Breast epithelium (tissue), 3 donors: ENCODE measurements around the gene CHST15.

Source experiments
- CTCF ChIP-seq, 3 donors: fragments of 450-650 bp; IDR thresholded peaks; one replicate each; pipeline ENCODE4 v1.5.1; 2016 to 2017; ENCODE audit warnings: antibody characterized with exemption in 3 of 3, mild to moderate bottlenecking in 3 of 3, moderate library complexity in 3 of 3
- POLR2A ChIP-seq: fragments of 450-650 bp; IDR thresholded peaks from one replicate; pipeline ENCODE4 v1.6.1; 2016; ENCODE audit warnings: antibody characterized with exemption, mild to moderate bottlenecking, moderate library complexity
- POLR2AphosphoS5 ChIP-seq, 3 donors: sonication (generic); formaldehyde crosslinking; IDR thresholded peaks; one replicate each; pipeline ENCODE4 v1.6.1; 2017; ENCODE audit warnings: antibody characterized with exemption in 3 of 3

GRCh38 chr10:124110882-124111281 is 17.5 kb upstream of the CHST15 start:
- TF ChIP-seq CTCF (IDR thresholded peaks at IDR 0.05) (no peak), POLR2A (no peak), POLR2AphosphoS5 (IDR thresholded peaks at IDR 0.05) (no peak)
